GM21723 (cell line): ENCODE results near the gene SEC61B.
A peak's percentile ranks its signal among the peaks of the same experiment; 100 is the strongest.
"Not testable (repeated sequence)": the region's sequence is repeated elsewhere in the genome, so short reads cannot be mapped to it uniquely, and the experiment has no call there.

ENCODE experiments used
- ATAC-seq: cut with Tn5 transposase; IDR thresholded peaks from one replicate; pipeline ENCODE4 v1.9.1; 2021; ENCODE audit warnings: mild to moderate bottlenecking, moderate library complexity; ENCODE audit not compliant: unreplicated experiment

SEC61B gene

GRCh38 chr9:99235926-99236634, 14.0 kb downstream of the SEC61B start:
- ATAC-seq, result peak; percentile 97

GRCh38 chr9:99237356-99237755, 15.3 kb downstream of the SEC61B start:
- no peak for ATAC-seq

- not testable (repeated sequence) for ATAC-seq
Measured at GRCh38 chr9:99237849-99238248, 15.8 kb downstream of the SEC61B start.

- no peak for ATAC-seq
Measured at GRCh38 chr9:99238331-99238730, 16.2 kb downstream of the SEC61B start.

- ATAC-seq, result no peak
Measured at GRCh38 chr9:99239341-99240060, 17.4 kb downstream of the SEC61B start.

- ATAC-seq, result no peak
Measured at GRCh38 chr9:99241106-99241505, 19.0 kb downstream of the SEC61B start.

- ATAC-seq, result peak; percentile 92
Measured at GRCh38 chr9:99244344-99245260, 22.5 kb downstream of the SEC61B start.

- no peak for ATAC-seq
Measured at GRCh38 chr9:99249619-99250018, 27.5 kb downstream of the SEC61B start.

- ATAC-seq, result no peak
Measured at GRCh38 chr9:99251157-99251556, 29.1 kb downstream of the SEC61B start.

GRCh38 chr9:99253134-99253533, 31.1 kb downstream of the SEC61B start:
- ATAC-seq, result peak; percentile 35

- ATAC-seq, result peak; percentile 88
Measured at GRCh38 chr9:99253772-99254431, 31.8 kb downstream of the SEC61B start.

GRCh38 chr9:99255651-99256050, 33.6 kb downstream of the SEC61B start:
- no peak for ATAC-seq

- ATAC-seq, result no peak
Measured at GRCh38 chr9:99257723-99258389, 35.8 kb downstream of the SEC61B start.

GRCh38 chr9:99259231-99259918, 37.3 kb downstream of the SEC61B start:
- peak; percentile 58 for ATAC-seq

- no peak for ATAC-seq
Measured at GRCh38 chr9:99261923-99262322, 39.8 kb downstream of the SEC61B start.

- peak; percentile 47 for ATAC-seq
Measured at GRCh38 chr9:99262949-99263418, 40.9 kb downstream of the SEC61B start.

- no peak for ATAC-seq
Measured at GRCh38 chr9:99264070-99264680, 42.1 kb downstream of the SEC61B start.

GRCh38 chr9:99265691-99266090, 43.6 kb downstream of the SEC61B start:
- no peak for ATAC-seq
